Activated naive CD8-positive, alpha-beta T cell treated with anti-CD3 and anti-CD28 coated beads, Interleukin-2, amount 50 U/mL, for 24 hours (primary cell): ENCODE measurements around the gene MACROD2.

Experiments used
- ATAC-seq: fragments of 150-1000 bp; cut with Tn5 transposase; one replicate; pipeline ENCODE4 v1.10.0; 2021
- DNase-seq: peaks from one replicate; pipeline ENCODE4 v3.0.0; 2021
- H3K27ac Mint-ChIP-seq: one replicate; pipeline ENCODE4 v1.8.0; 2021; ENCODE audit warnings: mild to moderate bottlenecking, mixed read lengths
- H3K27me3 Mint-ChIP-seq: one replicate; pipeline ENCODE4 v1.8.0; 2021; ENCODE audit warnings: mixed read lengths
- H3K36me3 Mint-ChIP-seq: one replicate; pipeline ENCODE4 v1.8.0; 2021; ENCODE audit warnings: low read depth, mixed read lengths
- H3K4me1 Mint-ChIP-seq: one replicate; pipeline ENCODE4 v1.8.0; 2021; ENCODE audit warnings: mixed read lengths
- H3K4me3 Mint-ChIP-seq: one replicate; pipeline ENCODE4 v1.8.0; 2021; ENCODE audit warnings: mild to moderate bottlenecking, moderate library complexity, mixed read lengths
- H3K9me3 Mint-ChIP-seq: one replicate; pipeline ENCODE4 v1.8.0; 2021; ENCODE audit warnings: mixed read lengths

MACROD2 gene

GRCh38 chr20:15627089-15627488 is 1631.8 kb downstream of the MACROD2 start:
- no peaks in the 10 kb centered on the region for H3K4me1 Mint-ChIP-seq
- no peaks in the 10 kb centered on the region for H3K36me3 Mint-ChIP-seq
- peaks cover 16% of the 10 kb centered on the region for H3K9me3 Mint-ChIP-seq
- H3K27ac Mint-ChIP-seq: no peak overlapping the region
- H3K4me3 Mint-ChIP-seq: no peak overlapping the region
- DNase-seq: no peak
- no peak for ATAC-seq
- H3K27me3 Mint-ChIP-seq: peaks cover 3% of the 10 kb centered on the region

GRCh38 chr20:15627501-15627903 is 1632.2 kb downstream of the MACROD2 start:
- no peak overlapping the region for H3K27ac Mint-ChIP-seq
- peaks cover 3% of the 10 kb centered on the region for H3K27me3 Mint-ChIP-seq
- no peaks in the 10 kb centered on the region for H3K4me1 Mint-ChIP-seq
- no peak overlapping the region for H3K4me3 Mint-ChIP-seq
- H3K9me3 Mint-ChIP-seq: peaks cover 16% of the 10 kb centered on the region
- DNase-seq (no peak), ATAC-seq (no peak)
- no peaks in the 10 kb centered on the region for H3K36me3 Mint-ChIP-seq

- peaks cover 3% of the 10 kb centered on the region for H3K27me3 Mint-ChIP-seq
- ATAC-seq (no peak), DNase-seq (no peak)
- H3K4me3 Mint-ChIP-seq: no peak overlapping the region
- H3K36me3 Mint-ChIP-seq: no peaks in the 10 kb centered on the region
- no peak overlapping the region for H3K27ac Mint-ChIP-seq
- H3K4me1 Mint-ChIP-seq: no peaks in the 10 kb centered on the region
- H3K9me3 Mint-ChIP-seq: peaks cover 16% of the 10 kb centered on the region
Measured at GRCh38 chr20:15628851-15629353, 1633.6 kb downstream of the MACROD2 start.

- ATAC-seq: no peak
- Mint-ChIP-seq H3K27me3 (peaks cover 3% of the 10 kb centered on the region), H3K4me3 (no peak overlapping the region), H3K4me1 (no peaks in the 10 kb centered on the region), H3K9me3 (peaks cover 12% of the 10 kb centered on the region), H3K36me3 (no peaks in the 10 kb centered on the region), H3K27ac (no peak overlapping the region)
- DNase-seq: no peak
Measured at GRCh38 chr20:15630360-15630759, 1635.0 kb downstream of the MACROD2 start.

- no peaks in the 10 kb centered on the region for H3K27me3 Mint-ChIP-seq
- DNase-seq: no peak
- H3K4me1 Mint-ChIP-seq: no peaks in the 10 kb centered on the region
- no peaks in the 10 kb centered on the region for H3K9me3 Mint-ChIP-seq
- ATAC-seq: no peak
- no peak overlapping the region for H3K4me3 Mint-ChIP-seq
- no peaks in the 10 kb centered on the region for H3K36me3 Mint-ChIP-seq
- no peak overlapping the region for H3K27ac Mint-ChIP-seq
Measured at GRCh38 chr20:15632680-15633079, 1637.4 kb downstream of the MACROD2 start.

GRCh38 chr20:15634102-15634501 is 1638.8 kb downstream of the MACROD2 start:
- Mint-ChIP-seq H3K4me3 (no peak overlapping the region), H3K36me3 (no peaks in the 10 kb centered on the region), H3K27me3 (no peaks in the 10 kb centered on the region), H3K4me1 (no peaks in the 10 kb centered on the region), H3K27ac (no peak overlapping the region), H3K9me3 (no peaks in the 10 kb centered on the region)
- ATAC-seq (no peak), DNase-seq (no peak)

- Mint-ChIP-seq H3K4me3 (no peak overlapping the region), H3K9me3 (peaks cover 5% of the 10 kb centered on the region), H3K27ac (no peak overlapping the region), H3K36me3 (no peaks in the 10 kb centered on the region), H3K27me3 (no peaks in the 10 kb centered on the region), H3K4me1 (no peaks in the 10 kb centered on the region)
- DNase-seq: no peak
- no peak for ATAC-seq
Measured at GRCh38 chr20:15637546-15637945, 1642.2 kb downstream of the MACROD2 start.

- Mint-ChIP-seq H3K4me3 (no peak overlapping the region), H3K27me3 (no peaks in the 10 kb centered on the region)
- no peak for ATAC-seq
Measured at GRCh38 chr20:15637950-15638754, 1642.8 kb downstream of the MACROD2 start.

GRCh38 chr20:15638816-15639215 is 1643.5 kb downstream of the MACROD2 start:
- Mint-ChIP-seq H3K27ac (no peak overlapping the region), H3K27me3 (no peaks in the 10 kb centered on the region), H3K9me3 (peaks cover 8% of the 10 kb centered on the region), H3K36me3 (no peaks in the 10 kb centered on the region), H3K4me1 (no peaks in the 10 kb centered on the region), H3K4me3 (no peak overlapping the region)
- DNase-seq: no peak
- ATAC-seq: no peak

More at GRCh38 chr20:15637950-15638754, 1642.8 kb downstream of the MACROD2 start:
- Mint-ChIP-seq H3K36me3 (no peaks in the 10 kb centered on the region), H3K4me1 (no peaks in the 10 kb centered on the region), H3K27ac (no peak overlapping the region), H3K9me3 (peaks cover 6% of the 10 kb centered on the region)
- DNase-seq: no peak

- H3K4me1 Mint-ChIP-seq: no peaks in the 10 kb centered on the region
- no peak overlapping the region for H3K4me3 Mint-ChIP-seq
- H3K27me3 Mint-ChIP-seq: no peaks in the 10 kb centered on the region
- no peak overlapping the region for H3K27ac Mint-ChIP-seq
- DNase-seq (no peak), ATAC-seq (no peak)
- no peaks in the 10 kb centered on the region for H3K36me3 Mint-ChIP-seq
- H3K9me3 Mint-ChIP-seq: peaks cover 8% of the 10 kb centered on the region
Measured at GRCh38 chr20:15639839-15640238, 1644.5 kb downstream of the MACROD2 start.

GRCh38 chr20:15642109-15642508 is 1646.8 kb downstream of the MACROD2 start:
- Mint-ChIP-seq H3K4me3 (no peak overlapping the region), H3K9me3 (peaks cover 10% of the 10 kb centered on the region)

GRCh38 chr20:15642676-15643075 is 1647.4 kb downstream of the MACROD2 start:
- Mint-ChIP-seq H3K36me3 (no peaks in the 10 kb centered on the region), H3K9me3 (peaks cover 12% of the 10 kb centered on the region), H3K4me3 (no peak overlapping the region), H3K4me1 (no peaks in the 10 kb centered on the region), H3K27me3 (no peaks in the 10 kb centered on the region), H3K27ac (no peak overlapping the region)
- ATAC-seq (no peak), DNase-seq (no peak)

More at GRCh38 chr20:15642109-15642508, 1646.8 kb downstream of the MACROD2 start:
- H3K36me3 Mint-ChIP-seq: no peaks in the 10 kb centered on the region
- no peaks in the 10 kb centered on the region for H3K27me3 Mint-ChIP-seq
- no peak for DNase-seq
- no peaks in the 10 kb centered on the region for H3K4me1 Mint-ChIP-seq
- no peak for ATAC-seq
- H3K27ac Mint-ChIP-seq: no peak overlapping the region

- H3K27me3 Mint-ChIP-seq: no peaks in the 10 kb centered on the region
- ATAC-seq (no peak), DNase-seq (no peak)
Measured at GRCh38 chr20:15643713-15644112, 1648.4 kb downstream of the MACROD2 start.

GRCh38 chr20:15645816-15646215 is 1650.5 kb downstream of the MACROD2 start:
- H3K27ac Mint-ChIP-seq: no peak overlapping the region
- peaks cover 15% of the 10 kb centered on the region for H3K9me3 Mint-ChIP-seq
- no peak for DNase-seq
- H3K4me1 Mint-ChIP-seq: no peaks in the 10 kb centered on the region
- H3K27me3 Mint-ChIP-seq: no peaks in the 10 kb centered on the region
- H3K4me3 Mint-ChIP-seq: no peak overlapping the region
- no peaks in the 10 kb centered on the region for H3K36me3 Mint-ChIP-seq
- ATAC-seq: no peak

More at GRCh38 chr20:15643713-15644112, 1648.4 kb downstream of the MACROD2 start:
- H3K4me3 Mint-ChIP-seq: no peak overlapping the region
- no peak overlapping the region for H3K27ac Mint-ChIP-seq
- H3K36me3 Mint-ChIP-seq: no peaks in the 10 kb centered on the region
- no peaks in the 10 kb centered on the region for H3K4me1 Mint-ChIP-seq
- H3K9me3 Mint-ChIP-seq: peaks cover 17% of the 10 kb centered on the region

- H3K36me3 Mint-ChIP-seq: no peaks in the 10 kb centered on the region
- H3K27me3 Mint-ChIP-seq: no peaks in the 10 kb centered on the region
- H3K4me1 Mint-ChIP-seq: no peaks in the 10 kb centered on the region
- DNase-seq (no peak), ATAC-seq (no peak)
- H3K27ac Mint-ChIP-seq: no peak overlapping the region
- no peak overlapping the region for H3K4me3 Mint-ChIP-seq
- peaks cover 3% of the 10 kb centered on the region for H3K9me3 Mint-ChIP-seq
Measured at GRCh38 chr20:15653396-15654207, 1658.3 kb downstream of the MACROD2 start.
